ENCODE data around the gene PRRT3. TPM values are rescaled to one million over a fixed set of nuclear protein-coding genes. Genes with fewer than 3 reads are reported as not detected.
"Not testable (repeated sequence)": the region's sequence is repeated elsewhere in the genome, so short reads cannot be mapped to it uniquely, and the experiment has no call there.

PRRT3 gene
- total and polyA plus RNA-seq, 2 of the 8 experiments (the other 6 are each of a cell fraction or from before 2014, with no cell fraction given): 9.0 to 9.2 TPM

GRCh38 chr3:9939906-9940305, 12.3 kb downstream of the PRRT3 start:
- H3K4me3 ChIP-seq (ENCODE audit: extremely low read depth in 1 of 4, insufficient read depth in 2 of 4, low read depth in 3 of 4, low read length in 4 of 4); H3K4ac ChIP-seq (replicated peaks; ENCODE audit: insufficient read length, low read depth, low read length); H4K8ac ChIP-seq (ENCODE audit: extremely low read depth, insufficient read depth, low read length); H3K18ac ChIP-seq (ENCODE audit: extremely low read depth, low read length); H3K27me3 ChIP-seq (replicated peaks in 1 of 4; ENCODE audit: control insufficient read depth in 3 of 4, extremely low read depth in 1 of 4, insufficient read depth in 3 of 4, low read length in 3 of 4); H3K14ac ChIP-seq (ENCODE audit: insufficient read length); H2AK5ac ChIP-seq (ENCODE audit: low read depth, low read length); H2BK15ac ChIP-seq (ENCODE audit: low read length); H3K23me2 ChIP-seq (ENCODE audit: low read depth, low read length); H3K56ac ChIP-seq (replicated peaks; ENCODE audit: insufficient read length, low read depth, low read length); H2BK120ac ChIP-seq (replicated peaks; ENCODE audit: low read depth, low read length); H3K79me2 ChIP-seq (ENCODE audit: control insufficient read depth in 1 of 2, insufficient read depth in 2 of 2, low read length in 2 of 2); H3K4me2 ChIP-seq (ENCODE audit: insufficient read depth in 1 of 2, low read depth in 2 of 2, low read length in 2 of 2); H4K20me1 ChIP-seq (replicated peaks in 1 of 2; ENCODE audit: control insufficient read depth in 1 of 2, insufficient read depth in 2 of 2, low read length in 2 of 2); H3K4me1 ChIP-seq (replicated peaks in 1 of 4; ENCODE audit: control insufficient read depth in 3 of 4, insufficient read depth in 4 of 4, low read length in 3 of 4); H2BK5ac ChIP-seq (ENCODE audit: low read depth, low read length); H4K5ac ChIP-seq (ENCODE audit: insufficient read length, low read depth, low read length); CTCF ChIA-PET (ENCODE audit: partially characterized antibody); DNase-seq (ENCODE audit: low read depth in 1 of 2, low spot score in 2 of 2); H3K9me3 ChIP-seq (ENCODE audit: insufficient read depth in 2 of 2, low read depth in 1 of 2, low read length in 1 of 2); H4K91ac ChIP-seq (replicated peaks; ENCODE audit: insufficient read length, low read length); H3K23ac ChIP-seq (ENCODE audit: insufficient read length); H2AFZ ChIP-seq (ENCODE audit: low read length); H2BK20ac ChIP-seq (ENCODE audit: low read length); H3K79me1 ChIP-seq (ENCODE audit: low read depth, low read length); H3K36me3 ChIP-seq (ENCODE audit: control insufficient read depth in 2 of 4, insufficient read depth in 4 of 4, low read length in 3 of 4); H2BK12ac ChIP-seq (ENCODE audit: low read depth, low read length); H3K27ac ChIP-seq (ENCODE audit: low read depth, low read length); H3K9ac ChIP-seq (replicated peaks in 1 of 4; ENCODE audit: extremely low read depth in 1 of 4, low read depth in 3 of 4, low read length in 3 of 4); FAIRE-seq: not testable (repeated sequence)
- POLR2A ChIA-PET (ENCODE audit: partially characterized antibody): interaction anchor here (1.6 kb wide), 1 partner anchor 9 kb away, joined by 3 read pairs; no protein-coding TSS in a partner anchor
- 92% methylated on average over 18 of the region's 32 CpGs; no CpG with 5 or more reads in 1 of the 2 experiments for WGBS, 2 experiments (ENCODE audit: extremely low coverage in 1 of 2, insufficient coverage in 1 of 2, insufficient read length in 1 of 2, insufficient replicate concordance in 2 of 2, low coverage in 1 of 2, low lambda C conversion rate in 2 of 2, missing lambda C conversion rate in 1 of 2)

Data from H1 (cell line).